EH (cell line): Measurements from ENCODE around the gene SLC7A5.
"Not testable (repeated sequence)": the region's sequence is repeated elsewhere in the genome, so short reads cannot be mapped to it uniquely, and the experiment has no call there.

Experiments
- DNase-seq: peaks from one replicate; pipeline ENCODE4 v3.0.0-alpha.2; 2015; ENCODE audit warnings: low read depth

The SLC7A5 gene

DNA sequence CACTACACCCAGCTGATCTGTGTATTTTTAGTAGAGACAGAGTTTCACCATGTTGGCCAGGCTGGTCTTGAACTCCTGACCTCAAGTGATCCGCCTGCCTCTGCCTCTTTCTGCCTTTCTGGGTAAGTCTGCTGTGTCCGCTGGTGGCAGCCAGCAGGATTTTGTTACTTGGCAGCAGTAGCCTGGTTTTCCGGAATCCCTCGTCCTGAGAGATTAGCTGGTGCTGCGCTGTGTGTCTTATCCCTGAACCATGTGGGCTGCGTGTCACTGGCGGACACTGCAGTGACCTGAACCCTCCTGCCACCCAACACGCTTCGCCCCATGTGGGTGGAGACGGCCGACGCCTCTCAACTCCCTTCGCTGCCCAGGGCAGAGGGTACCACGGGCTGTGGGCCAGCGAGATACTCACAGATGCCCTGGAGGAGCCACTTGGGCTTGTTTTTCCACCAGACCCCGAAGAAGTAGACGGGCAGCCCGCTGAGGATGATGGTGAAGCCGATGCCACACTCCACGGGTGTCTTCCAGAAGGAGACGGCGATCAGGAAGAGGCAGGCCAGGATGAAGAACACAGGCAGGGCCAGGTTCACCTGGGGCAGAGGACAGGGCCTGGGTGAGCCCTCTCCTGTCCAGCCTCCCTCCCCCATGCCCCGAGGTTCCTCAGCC is 35.2 kb downstream of the SLC7A5 start:
- DNase-seq = no peak

DNA sequence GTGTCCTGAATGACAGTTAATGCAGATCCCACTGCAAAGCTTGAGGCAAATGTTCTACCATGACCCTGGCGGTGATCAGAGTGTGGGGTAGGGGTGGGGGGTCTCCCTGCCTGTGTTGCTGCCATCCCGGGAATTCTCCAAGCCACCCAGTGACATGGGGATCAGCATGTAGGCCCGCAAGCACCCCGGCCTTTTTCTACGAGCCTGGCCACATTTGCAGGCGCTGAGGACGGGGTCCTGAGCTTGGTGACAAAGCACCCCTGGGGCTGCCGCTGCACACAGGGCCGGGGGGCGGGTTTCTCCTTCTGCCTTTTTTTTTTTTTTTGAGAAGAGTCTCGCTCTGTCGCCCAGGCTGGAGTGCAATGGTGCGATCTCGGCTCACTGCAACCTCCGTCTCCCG is 35.8 kb downstream of the SLC7A5 start:
- no peak for DNase-seq

GRCh38 chr16:87832741-87833502 is 36.4 kb downstream of the SLC7A5 start:
- DNase-seq = no peak

DNA sequence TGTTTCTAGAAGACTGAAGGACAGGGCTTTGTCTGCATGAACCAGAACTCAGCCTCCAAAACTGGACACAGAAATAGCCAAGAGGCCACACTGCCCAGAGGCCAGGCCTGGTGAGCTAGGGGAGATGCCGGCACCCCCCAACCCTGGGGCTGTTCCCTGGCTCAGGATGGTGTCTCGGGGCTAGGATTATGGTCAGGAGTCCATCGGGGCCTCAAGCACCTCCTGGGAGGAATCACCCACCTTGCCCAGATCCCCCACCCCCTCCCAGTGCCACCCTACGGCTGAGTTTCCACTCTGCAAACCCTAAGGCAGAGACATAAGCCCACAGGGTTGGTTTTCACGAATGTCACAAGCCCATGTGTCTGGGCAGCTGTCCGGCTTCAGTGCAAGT is 37.2 kb downstream of the SLC7A5 start:
- DNase-seq = no peak

DNA sequence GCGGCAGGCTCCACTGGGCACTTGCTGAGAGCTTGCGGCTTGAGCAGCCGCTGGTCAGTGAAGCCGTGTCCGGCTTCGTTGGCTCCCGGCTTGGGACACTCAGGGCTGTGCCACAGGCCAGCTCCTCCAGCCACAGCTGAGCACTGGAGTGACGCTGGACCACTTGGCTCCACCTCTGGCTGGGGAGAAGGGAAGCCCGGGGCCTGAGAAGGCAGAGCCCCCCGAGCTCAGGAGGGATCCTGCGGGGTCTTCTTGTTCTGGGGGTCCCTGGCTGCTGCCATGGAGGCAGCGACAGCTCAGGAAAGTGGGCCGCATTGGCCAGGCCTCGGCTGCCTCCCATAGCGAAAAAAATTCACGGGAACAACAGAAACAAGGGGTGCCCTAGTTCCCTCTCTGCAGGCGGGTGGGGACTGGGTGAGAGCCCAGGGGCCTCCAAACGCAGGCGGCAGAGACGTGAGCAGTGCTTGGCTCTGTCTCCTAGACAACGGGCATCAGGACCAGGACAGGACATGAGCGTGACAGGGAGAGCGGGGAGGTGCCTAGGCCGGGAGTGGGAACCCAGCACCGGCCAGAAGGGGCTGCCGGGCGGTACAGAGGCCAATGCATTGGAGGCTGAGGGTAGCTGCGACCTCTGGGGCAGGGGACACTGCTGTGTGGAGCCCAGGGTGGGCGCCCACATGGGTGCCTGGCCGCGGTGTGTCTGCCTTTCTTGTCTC is 37.7 kb downstream of the SLC7A5 start:
- no peak for DNase-seq

DNA sequence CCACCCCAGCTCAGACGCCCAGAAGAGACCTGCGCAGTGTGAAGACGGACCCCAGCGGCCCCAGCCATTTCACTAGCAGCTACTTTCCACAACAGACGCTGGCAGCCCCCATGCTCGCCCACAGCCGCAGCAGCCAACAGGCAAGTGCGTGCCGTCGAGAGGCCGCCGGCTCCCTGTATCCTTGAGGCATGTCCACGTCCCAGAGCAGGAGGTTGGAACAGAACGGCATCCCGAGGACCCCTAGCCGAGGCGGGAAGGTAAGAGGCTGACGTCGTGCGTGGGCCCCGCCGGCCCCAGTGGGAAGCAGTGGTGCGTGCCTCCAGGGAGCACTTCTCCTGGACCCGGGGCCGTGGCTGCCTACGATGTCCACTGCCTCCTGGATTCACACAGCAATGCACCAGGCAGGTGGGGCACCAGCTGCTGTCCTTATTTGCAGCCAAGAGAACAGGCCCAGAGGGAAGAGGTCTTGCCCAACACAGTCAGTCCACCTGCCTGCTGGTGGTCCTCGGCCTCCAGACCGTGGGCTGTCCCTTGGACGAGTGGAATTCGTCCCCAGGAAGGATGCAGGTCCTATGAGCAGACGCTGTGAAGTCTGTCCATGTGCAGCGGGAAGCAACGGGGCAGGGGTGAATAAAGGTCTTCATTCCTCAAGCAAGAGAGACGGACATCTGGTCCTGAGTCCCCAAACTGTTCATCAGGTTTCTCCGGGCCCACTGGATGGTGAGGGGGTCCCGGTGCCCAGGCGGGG is 38.5 kb downstream of the SLC7A5 start:
- no peak for DNase-seq

DNA sequence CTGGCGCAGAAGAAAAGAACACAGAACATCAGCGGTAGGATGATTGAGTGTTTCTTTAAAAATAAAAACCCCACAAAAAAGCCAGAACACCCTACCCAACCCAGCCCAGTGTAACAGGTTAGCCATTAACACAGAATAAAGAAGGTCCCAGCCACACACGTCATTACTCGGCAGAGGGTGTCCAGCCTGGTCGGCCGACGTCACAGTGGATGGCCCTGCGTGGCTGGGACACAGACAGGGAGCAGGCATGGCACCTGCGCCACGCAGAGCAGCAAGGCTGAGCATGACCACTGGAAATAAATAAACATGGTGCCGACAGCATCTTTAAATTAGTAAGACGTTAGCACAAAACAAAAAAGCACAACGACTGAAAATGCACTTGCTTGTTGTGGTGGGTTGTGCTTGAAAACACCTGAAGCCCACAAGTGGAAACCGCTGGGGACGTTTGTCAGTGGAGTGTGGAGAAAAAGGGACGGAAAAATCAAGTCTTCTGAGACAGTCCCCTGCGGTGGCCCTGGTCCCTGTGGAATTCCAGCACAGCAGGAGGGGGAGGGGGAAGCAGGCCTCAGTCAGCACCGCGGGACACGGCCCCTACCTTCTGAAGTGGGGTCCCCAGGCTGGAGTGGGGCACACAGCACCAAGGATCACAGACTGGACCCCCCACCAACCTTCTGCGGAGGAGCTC is 39.2 kb downstream of the SLC7A5 start:
- no peak for DNase-seq

DNA sequence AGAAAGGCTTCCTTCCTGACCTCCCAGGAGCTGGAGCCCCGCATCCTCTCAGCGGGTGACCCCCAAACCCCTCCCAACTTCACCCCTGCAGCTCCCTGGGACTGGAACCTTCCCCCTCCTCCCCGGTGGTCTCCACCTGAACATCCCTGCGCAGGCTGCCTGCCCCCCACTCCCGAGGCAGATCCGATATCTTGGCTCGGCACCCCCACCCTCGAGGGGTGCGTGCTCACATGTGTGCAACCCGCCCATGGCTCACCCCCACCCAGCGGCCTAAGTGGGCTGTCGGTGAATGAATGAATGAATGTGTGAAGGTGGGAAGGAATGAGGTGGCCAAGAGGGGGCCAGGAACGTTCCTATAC is 39.7 kb downstream of the SLC7A5 start:
- DNase-seq = no peak

DNA sequence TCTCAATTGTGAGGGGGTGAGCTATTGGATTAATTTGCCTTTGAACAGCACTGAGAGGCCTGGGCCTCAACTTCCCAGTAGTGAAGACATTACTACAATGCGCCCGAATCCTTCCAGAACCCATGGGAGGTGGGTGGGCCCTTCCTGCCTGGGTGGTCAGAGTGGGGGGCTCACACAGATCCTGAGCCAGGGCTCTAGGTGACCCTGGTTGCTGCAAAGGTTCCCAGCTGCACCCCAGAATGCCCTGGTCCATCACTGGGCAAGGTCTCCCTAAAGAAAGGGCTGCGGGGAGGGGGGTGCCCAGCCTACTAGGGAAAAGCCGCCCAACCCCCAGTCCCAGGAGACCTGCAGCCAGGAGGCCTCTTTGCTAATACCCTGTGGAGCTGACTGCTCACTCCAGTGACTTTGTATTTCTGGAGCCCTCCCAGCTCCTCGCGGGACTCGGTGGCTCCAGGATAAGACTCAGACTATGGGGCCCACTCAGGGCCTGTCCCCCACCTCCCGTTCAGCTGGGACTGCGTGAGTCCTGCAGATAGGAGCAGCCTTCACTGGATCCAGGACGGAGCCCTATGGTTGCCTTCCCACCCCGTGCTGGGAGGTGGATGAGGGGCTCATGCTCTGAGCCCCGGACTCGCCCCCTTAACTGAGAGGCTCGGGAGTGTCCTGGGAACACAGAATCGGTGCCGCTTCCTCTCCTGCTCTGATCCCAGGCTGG is 40.2 kb downstream of the SLC7A5 start:
- no peak for DNase-seq

DNA sequence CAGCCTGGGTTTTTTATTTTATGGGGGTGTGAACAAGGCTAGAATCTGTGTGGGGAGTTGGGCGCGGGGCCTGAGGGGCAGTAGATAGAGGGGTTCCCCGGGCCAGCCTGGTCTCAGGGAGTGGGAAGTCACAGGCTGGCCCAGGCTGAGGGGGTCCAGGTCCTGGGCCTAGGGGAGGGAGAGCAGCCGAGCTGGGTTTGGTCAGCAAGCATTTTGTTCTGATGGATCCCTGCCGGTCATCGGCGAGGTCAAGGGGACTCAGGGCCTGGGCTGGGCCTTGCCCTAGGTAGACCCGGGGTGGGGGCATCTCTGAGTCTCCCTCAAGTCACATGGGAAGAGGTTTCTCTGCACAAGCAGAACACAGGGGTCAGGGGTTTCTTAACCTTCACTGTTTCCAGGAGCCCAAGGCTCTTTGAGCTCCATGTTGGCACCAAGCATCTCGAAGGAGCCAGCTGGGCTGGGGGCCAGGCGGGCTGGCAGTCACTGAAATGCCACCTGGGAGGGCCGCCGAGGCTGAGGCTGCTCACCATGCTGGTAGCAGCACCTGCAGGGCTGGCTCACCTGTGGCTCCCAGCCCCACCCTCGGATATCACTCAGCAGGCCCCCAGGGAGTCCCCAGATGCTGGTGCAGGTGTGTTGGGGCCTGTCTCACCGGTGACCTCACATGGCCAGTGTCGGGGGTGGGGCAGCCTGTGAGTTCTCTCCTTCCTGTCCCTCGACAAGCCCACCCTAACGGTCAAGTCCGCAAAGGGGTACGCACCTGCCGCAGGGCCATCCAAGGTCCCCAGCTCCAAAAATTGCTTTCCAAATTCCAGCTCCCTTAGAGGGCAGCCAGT is 41.0 kb downstream of the SLC7A5 start:
- DNase-seq = no peak

- DNase-seq = not testable (repeated sequence)
Measured at GRCh38 chr16:87827588-87827915, 41.8 kb downstream of the SLC7A5 start.

DNA sequence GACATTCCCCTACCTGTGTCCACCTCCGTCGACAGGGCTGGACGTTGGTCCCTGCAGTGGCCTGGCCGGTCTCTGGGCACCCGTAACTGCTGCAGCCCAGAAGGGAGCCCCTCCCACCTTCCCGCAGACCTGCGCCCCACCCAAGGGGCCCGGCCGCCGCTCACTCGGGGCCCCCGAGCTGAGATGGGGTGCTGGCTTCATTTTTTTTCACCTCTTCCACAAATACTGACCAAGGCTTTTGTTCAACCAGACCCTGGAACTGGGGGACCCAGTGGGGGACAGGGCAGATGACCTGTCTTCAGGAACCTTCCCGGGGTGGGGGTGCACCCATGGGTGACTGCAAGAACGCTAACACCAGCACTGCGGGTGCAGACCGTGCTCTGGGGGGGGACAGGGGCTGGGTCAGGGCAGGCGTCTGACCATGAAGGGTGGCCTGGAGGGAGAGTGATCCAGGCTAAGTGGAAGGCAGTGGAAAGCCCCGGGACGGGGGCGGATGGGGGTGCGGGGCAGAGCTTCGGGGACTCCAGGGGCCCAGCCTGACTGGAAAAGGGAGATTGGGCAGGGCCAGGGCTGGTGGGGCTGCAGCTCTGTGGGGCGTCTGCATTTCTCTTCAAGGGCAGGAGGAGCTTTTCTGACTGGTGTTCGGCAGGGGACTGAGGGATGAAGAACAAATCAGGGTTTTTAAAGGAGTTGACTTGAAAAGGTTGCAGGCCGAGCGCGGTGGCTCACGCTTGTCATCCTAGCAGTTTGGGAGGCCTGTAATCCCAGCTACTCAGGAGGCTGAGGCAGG is 42.3 kb downstream of the SLC7A5 start:
- no peak for DNase-seq

DNA sequence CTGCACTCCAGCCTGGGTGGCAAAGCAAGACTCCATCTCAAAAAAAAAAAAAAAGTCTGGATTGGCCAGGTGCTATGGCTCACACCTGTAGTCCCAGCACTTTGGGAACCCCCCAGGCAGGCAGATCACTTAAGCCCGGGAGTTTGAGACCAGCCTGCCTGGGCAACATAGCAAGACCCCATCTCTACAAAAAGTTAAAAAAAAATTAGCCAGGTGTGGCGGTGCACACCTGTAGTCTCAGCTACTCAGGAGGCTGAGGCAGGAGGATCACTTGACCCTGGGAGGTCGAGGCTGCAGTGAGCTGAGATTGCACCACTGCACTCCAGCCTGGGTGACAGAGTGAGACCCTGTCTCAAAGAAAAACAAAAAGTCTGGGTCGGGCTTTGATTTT is 42.9 kb downstream of the SLC7A5 start:
- not testable (repeated sequence) for DNase-seq

- not testable (repeated sequence) for DNase-seq
Measured at GRCh38 chr16:87825842-87826120, 43.5 kb downstream of the SLC7A5 start.

DNA sequence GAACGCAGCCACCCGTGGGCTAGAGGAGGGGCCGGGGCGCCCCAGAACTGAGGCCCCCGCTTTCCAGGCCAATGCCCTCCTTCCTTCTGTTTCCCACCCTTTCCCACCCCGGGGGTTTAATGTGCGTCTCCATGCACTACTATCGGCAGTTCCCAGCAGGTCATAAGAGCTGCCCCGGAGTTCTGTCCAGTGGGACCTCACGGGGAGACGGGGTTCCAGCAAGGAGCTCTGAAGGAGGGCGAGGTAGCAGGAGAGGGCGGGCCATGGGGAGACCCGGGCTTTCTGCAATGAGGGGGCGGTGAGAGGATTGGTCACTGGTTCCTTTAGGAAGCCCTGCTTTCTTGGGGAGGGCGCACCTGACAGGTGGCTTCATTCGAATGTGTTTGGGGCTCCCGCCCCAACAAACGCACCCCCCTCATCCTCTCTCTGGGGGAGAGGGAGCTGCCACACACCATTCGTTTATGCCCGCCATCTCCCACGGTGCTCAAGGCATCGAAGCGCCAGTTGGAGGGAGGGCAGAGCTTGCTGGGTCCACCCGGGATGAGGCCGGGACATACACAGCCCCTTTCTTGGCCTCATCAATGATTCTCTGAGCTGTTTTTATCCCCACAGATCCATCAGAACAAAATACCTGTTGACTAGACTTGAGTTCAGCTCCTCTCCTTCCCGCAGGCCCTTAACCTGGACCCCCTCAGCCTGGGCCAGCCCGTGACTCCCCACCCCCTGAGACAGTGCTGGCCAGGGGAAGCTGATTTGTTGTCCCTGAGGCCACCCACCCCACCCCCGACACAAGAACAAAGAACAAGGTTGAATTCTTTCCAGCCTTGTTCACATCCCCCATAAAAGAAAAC is 44.1 kb downstream of the SLC7A5 start:
- DNase-seq = no peak

- peak; percentile 39 for DNase-seq
Measured at GRCh38 chr16:87824016-87824990, 45.0 kb downstream of the SLC7A5 start.

- no peak for DNase-seq
Measured at GRCh38 chr16:87823181-87823929, 46.0 kb downstream of the SLC7A5 start.
